Activated effector memory CD4-positive, alpha-beta T cell treated with Interleukin-2 at 50 U/mL for 16 hours (primary cell): ENCODE data around the gene MYL9.

Experiments used
- DNase-seq: peaks from one replicate; pipeline ENCODE4 v3.0.0-alpha.2; 2020

The MYL9 gene

GRCh38 chr20:36585410-36586125 is 44.2 kb downstream of the MYL9 start:
- no peak for DNase-seq

GRCh38 chr20:36587388-36588070 is 46.2 kb downstream of the MYL9 start:
- DNase-seq, result no peak

- no peak for DNase-seq
These were observed 50.0 kb downstream of the MYL9 start for GRCh38 chr20:36591281-36591680.

- peak; percentile 52 for DNase-seq
These were observed 50.7 kb downstream of the MYL9 start for GRCh38 chr20:36591854-36592641.

GRCh38 chr20:36593347-36593929 is 52.1 kb downstream of the MYL9 start:
- DNase-seq, result no peak

GRCh38 chr20:36599912-36600345 is 58.6 kb downstream of the MYL9 start:
- no peak for DNase-seq
